HepG2 (cell line): ENCODE data around the gene NRP1.

Source experiments
- CTCF ChIP-seq: sonication (generic); formaldehyde crosslinking; IDR thresholded peaks from 2 replicates; pipeline ENCODE4 v1.5.0; 2020; ENCODE audit warnings: mild to moderate bottlenecking, missing genetic modification reagents, moderate library complexity
- GABPA ChIP-seq, 2 experiments: IDR thresholded peaks; 2 replicates each; pipeline ENCODE4 v1.6.1; 2011 to 2016; ENCODE audit warnings: low read depth in 2 of 2, low read length in 1 of 2, missing biosample characterization in 1 of 2, missing genetic modification characterization in 1 of 2
- RBM39 ChIP-seq: fragments of 200-400 bp; formaldehyde crosslinking; IDR thresholded peaks from one replicate; pipeline ENCODE4 v1.6.1; 2018; ENCODE audit warnings: antibody characterized with exemption, mild to moderate bottlenecking, low read depth, low read length; ENCODE audit not compliant: poor library complexity, severe bottlenecking
- TEF ChIP-seq: sonication (generic); formaldehyde crosslinking; IDR thresholded peaks from 2 replicates; pipeline ENCODE4 v1.5.0; 2020; ENCODE audit warnings: missing genetic modification reagents
- ZBTB7A ChIP-seq: sonication (generic); formaldehyde crosslinking; IDR thresholded peaks from 2 replicates; pipeline ENCODE4 v1.8.0; 2022; ENCODE audit warnings: mild to moderate bottlenecking, missing genetic modification reagents
- ZNF18 ChIP-seq: sonication (generic); formaldehyde crosslinking; IDR thresholded peaks from 2 replicates; pipeline ENCODE4 v1.8.0; 2022; ENCODE audit warnings: mild to moderate bottlenecking, missing genetic modification reagents; ENCODE audit not compliant: insufficient replicate concordance
- ZNF224 ChIP-seq: sonication (generic); formaldehyde crosslinking; IDR thresholded peaks from 2 replicates; pipeline ENCODE4 v1.5.0; 2020; ENCODE audit warnings: mild to moderate bottlenecking, missing genetic modification reagents
- ZNF235 ChIP-seq: sonication (generic); formaldehyde crosslinking; IDR thresholded peaks from 2 replicates; pipeline ENCODE4 v1.8.1; 2023; ENCODE audit warnings: mild to moderate bottlenecking, missing genetic modification reagents, borderline replicate concordance

GRCh38 chr10:33238643-33239042, 95.8 kb downstream of the NRP1 start:
- TF ChIP-seq CTCF (CRISPR knock-in tag) (no peak), ZNF18 (no peak), RBM39 (no peak), GABPA (IDR thresholded peaks at IDR 0.05; ENCODE audit: low read depth, low read length) (no peak), GABPA (CRISPR knock-in tag; IDR thresholded peaks at IDR 0.05; ENCODE audit: low read depth) (no peak), ZNF224 (CRISPR knock-in tag) (no peak), ZNF235 (CRISPR knock-in tag) (no peak), TEF (no peak), ZBTB7A (CRISPR knock-in tag) (no peak)
